NCI-H526 (cell line): Measurements from ENCODE around the gene NADK.
"Not testable (repeated sequence)": the region's sequence is repeated elsewhere in the genome, so short reads cannot be mapped to it uniquely, and the experiment has no call there.

Experiments used
- DNase-seq, 2 experiments: peaks; one replicate each; lab custom pipeline; 2025; lab: John Stamatoyannopoulos, UW

NADK gene

GRCh38 chr1:1704284-1704957, 73.8 kb downstream of the NADK start:
- DNase-seq = not testable (repeated sequence)

GRCh38 chr1:1703796-1704195, 74.5 kb downstream of the NADK start:
- no peak for DNase-seq

GRCh38 chr1:1702506-1702905, 75.8 kb downstream of the NADK start:
- not testable (repeated sequence) for DNase-seq
